ENCODE data around the gene LRRTM3.

LRRTM3 gene

DNA sequence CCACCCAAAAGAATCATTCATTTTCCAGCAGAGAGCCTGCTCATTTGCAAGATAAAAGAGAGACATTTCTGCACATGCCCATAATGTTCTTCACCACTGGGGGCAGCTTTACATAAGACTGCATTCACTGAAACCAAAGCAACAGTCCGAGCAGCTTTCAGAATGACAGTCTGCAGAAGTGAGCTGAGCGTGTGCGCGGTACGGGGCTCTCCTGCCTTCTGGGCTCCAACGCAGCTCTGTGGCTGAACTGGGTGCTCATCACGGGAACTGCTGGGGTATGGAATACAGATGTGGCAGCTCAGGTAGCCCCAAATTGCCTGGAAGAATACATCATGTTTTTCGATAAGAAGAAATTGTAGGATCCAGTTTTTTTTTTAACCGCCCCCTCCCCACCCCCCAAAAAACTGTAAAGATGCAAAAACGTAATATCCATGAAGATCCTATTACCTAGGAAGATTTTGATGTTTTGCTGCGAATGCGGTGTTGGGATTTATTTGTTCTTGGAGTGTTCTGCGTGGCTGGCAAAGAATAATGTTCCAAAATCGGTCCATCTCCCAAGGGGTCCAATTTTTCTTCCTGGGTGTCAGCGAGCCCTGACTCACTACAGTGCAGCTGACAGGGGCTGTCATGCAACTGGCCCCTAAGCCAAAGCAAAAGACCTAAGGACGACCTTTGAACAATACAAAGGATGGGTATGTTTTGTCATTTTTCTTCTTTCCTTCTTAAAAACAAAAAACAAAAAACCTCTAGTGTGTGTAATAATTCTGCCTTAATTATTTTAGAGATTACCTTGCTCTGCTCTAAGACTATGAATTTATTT, at the start of gene LRRTM3:
Gene LRRTM3, plus strand, starts transcription at position 141 of the 820 bp plus-strand sequence.
- DNase-seq (ENCODE audit: low read depth) = peak; percentile 1

DNA sequence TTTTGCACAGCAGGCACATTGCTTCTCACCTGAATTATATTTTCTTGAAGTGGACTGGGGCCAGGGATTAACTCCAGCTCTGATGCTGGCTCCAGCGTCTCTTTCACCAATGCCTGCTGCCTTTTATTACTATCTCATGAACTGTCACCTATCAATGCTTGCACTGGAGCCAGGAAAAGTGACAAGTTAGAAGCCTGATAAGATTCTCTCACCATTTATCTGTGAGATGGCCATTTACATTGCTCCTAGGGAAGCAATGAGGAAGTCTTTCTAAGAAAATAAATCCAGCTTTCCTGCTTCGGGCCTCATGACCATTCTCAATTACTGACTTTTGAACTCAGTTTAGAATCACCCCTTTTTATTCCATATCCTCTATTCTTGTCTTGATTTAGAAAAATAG, 48.5 kb upstream of the LRRTM3 start:
- DNase-seq (ENCODE audit: low read depth) = no peak

- no peak for DNase-seq (ENCODE audit: low read depth)
Measured at GRCh38 chr10:66880292-66880691, 45.5 kb upstream of the LRRTM3 start.

- no peak for DNase-seq (ENCODE audit: low read depth)
Measured at GRCh38 chr10:66880826-66881225, 45.0 kb upstream of the LRRTM3 start.

DNA sequence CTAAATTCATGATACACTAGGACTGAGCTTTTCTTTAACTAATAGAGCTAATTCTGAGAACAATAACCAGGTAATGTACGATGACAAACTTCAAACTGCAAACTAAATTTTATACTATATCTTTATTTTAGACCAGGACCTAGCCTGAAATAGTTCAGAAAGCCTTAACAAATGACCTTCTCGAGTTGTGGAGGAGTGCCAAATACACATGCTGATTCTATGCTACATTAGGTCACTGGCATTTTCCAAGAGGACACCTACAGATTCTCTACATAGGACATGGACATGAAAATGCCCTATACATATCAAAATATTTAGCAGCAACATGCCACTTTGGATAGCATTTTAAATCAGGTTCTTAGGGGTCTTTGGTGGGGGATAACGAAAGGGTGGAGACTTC, 44.0 kb upstream of the LRRTM3 start:
- DNase-seq (ENCODE audit: low read depth) = no peak

GRCh38 chr10:66882271-66882670, 43.6 kb upstream of the LRRTM3 start:
- DNase-seq (ENCODE audit: low read depth) = no peak

GRCh38 chr10:66886848-66887247, 39.0 kb upstream of the LRRTM3 start:
- no peak for DNase-seq (ENCODE audit: low read depth)

DNA sequence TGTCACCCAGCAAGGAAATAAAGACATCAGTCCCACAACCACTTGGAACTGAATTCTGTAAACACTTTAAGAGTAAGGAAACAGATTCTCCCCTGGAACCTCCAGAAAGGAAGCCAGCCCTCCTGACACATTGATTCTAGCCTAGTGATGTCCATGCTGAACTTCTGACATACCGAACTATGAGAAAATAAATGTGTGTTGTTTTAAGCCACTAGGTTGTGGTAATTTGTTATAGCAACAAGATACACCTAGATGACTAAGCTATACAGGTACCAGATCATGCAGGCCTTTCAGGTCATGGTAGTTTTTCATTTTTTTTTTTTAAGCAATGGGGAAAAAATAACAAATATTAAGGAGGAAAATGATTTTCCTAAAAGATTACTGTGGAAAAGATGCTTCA, 37.6 kb upstream of the LRRTM3 start:
- DNase-seq (ENCODE audit: low read depth) = no peak

DNA sequence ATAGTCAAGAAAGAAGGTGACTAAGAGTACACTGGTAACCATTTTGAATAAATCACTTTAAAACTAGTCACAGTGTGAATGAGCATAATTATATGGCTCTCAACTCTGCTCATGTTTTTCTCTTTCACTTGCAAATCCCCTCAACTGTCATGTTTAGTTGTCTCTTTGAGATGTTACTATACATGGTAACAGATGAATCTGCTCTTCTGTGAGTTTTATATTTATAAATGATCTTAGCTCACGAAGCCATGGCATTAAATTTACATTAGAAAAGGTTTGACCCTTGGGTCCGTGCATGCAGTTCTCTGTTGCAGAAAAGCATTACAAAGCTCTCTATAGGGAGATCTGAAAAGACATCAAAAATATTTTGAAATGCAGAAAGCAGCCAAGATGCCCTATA, 33.0 kb upstream of the LRRTM3 start:
- DNase-seq (ENCODE audit: low read depth) = no peak

- DNase-seq (ENCODE audit: low read depth) = no peak
Measured at GRCh38 chr10:66910671-66911070, 15.2 kb upstream of the LRRTM3 start.

GRCh38 chr10:66916030-66916429, 9.8 kb upstream of the LRRTM3 start:
- no peak for DNase-seq (ENCODE audit: low read depth)

- DNase-seq (ENCODE audit: low read depth) = no peak
Measured at GRCh38 chr10:66917104-66917503, 8.7 kb upstream of the LRRTM3 start.

DNA sequence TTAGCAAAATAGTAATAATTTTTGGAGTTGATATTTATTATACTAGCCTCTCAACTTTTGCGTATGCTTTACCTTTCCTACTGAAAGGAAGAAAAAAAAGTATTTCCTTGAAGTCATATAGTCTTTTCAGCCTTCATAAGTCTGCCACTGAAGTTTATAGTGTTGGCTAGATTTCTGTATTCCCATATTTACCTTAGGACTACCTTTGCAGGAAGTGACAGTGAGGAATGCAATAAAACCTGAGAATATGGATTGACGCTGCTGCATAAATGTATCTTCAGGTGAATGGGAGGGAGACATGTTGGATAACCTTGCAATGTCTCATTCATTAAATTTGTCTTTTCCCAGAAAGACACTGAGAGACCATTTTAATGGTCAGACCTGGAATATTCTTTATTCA, 6.6 kb upstream of the LRRTM3 start:
- DNase-seq (ENCODE audit: low read depth) = no peak

DNA sequence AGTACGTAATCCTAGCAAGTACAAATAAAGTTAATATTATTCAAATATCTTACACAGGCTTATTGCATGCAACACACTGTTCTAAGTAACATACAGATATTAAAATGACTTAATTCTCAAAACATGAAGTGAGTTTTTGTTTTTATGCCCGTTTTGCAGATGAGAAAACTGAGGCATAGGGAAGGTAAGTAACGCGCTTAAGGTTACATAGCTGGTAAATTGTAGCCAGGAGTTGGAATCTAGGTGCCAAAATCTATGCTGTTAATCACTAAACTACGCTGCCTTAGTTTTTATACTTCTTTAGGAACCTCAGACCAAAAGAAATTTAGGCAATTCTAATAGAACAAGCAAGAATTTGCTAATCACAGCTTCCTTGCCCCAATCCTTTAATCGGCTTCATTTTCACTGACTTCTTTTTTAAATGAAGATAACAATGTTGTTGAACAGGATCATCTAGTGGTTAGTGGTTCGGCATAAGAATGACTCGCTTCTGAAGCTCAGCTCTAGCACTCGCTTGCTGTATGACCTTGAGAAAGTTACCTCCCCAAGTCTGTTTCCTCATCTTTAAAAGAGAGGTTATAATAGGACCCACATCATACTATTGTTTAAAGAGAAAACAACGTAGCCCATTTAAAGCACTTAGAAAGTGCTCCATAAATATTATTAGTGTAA, 1.0 kb upstream of the LRRTM3 start:
- DNase-seq (ENCODE audit: low read depth) = no peak

DNA sequence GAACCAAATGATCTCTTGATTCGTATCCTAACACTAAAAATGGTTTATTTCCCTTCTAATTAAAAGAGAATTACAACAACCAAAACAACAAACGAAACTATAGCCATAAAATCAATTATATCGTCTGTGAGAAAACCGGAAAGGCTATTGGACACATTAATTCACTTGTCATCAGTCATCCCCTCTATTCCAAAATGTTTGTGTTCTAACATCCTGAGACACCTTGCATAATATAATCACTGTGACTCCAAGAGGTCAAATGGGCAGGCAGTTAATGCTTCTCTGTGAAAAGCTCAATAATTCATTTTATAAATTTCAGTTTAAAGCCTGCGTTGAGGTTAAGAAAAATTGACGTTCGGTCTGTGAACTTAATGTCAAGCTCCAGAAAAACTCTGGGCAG, 463 bp upstream of the LRRTM3 start:
- DNase-seq (ENCODE audit: low read depth) = no peak

GRCh38 chr10:66926841-66927240, 1.0 kb downstream of the LRRTM3 start:
- DNase-seq (ENCODE audit: low read depth) = no peak

- DNase-seq (ENCODE audit: low read depth) = no peak
Measured at GRCh38 chr10:66927251-66927935, 1.6 kb downstream of the LRRTM3 start.

GRCh38 chr10:66927971-66928770, 2.3 kb downstream of the LRRTM3 start:
- DNase-seq (ENCODE audit: low read depth) = no peak

DNA sequence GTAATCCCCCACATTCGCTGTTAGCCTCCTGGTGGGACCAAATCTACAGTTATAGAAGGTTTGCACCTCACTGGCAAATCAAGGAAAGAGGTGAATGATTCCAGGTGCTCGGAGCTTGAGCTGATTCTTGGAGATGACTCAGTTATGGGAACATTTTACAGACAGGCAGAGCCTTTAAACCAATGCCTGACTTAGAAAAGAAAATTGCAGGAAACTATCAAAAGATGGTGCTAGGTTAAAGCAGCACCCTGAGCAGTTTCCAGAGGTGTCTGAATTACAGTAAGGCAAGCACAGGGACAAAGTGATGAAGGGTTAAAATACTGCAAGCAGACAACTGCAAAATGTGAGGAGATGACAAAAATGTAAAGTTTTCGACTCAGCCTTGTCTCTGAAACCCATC, 2.9 kb downstream of the LRRTM3 start:
- DNase-seq (ENCODE audit: low read depth) = no peak

DNA sequence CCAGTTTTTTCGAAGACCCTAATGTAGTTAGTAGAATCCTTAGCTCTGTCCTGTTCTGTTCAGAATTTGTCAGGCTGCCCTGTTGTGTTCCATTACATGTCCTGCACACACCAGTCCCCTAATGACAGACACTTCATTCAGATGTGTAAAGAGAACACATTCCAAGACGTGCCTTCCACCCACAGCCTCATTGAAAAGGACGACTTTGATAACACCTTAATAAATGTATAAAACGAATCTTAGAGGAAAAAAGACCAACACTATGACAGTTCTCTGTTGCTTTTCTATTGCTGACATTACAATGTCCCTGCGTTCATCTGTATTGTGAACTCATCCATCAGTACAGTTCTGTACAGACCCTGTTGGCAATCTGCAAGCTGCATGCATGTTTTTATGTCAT, 3.5 kb downstream of the LRRTM3 start:
- DNase-seq (ENCODE audit: low read depth) = no peak

DNA sequence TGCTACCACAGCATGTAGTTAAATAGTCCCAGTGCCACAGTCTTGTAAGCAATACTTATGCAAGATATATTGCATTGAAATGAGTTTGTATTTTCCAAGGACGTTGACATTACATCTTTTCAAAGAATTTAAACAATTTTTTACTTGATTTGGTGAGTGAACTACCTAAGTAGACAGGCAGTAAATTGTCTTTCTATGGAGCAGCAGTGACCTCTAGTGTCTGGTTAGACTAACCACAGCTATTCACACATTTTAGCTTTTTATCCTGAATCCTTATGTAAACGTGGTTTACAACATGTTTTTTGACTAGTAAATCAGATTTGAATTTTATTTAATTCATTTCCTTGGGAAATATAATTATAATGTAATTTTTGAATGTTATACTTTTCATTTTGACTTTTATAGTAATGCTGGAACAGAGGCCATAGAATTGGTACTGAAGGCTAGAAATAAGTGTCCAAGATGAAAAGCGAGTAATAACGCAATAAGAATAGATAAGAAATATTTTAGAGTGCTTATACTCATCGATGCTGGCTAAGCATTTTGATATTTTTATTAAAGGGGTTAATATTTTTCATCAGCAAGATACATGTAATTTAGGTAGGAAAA, 5.6 kb downstream of the LRRTM3 start:
- DNase-seq (ENCODE audit: low read depth) = no peak

DNA sequence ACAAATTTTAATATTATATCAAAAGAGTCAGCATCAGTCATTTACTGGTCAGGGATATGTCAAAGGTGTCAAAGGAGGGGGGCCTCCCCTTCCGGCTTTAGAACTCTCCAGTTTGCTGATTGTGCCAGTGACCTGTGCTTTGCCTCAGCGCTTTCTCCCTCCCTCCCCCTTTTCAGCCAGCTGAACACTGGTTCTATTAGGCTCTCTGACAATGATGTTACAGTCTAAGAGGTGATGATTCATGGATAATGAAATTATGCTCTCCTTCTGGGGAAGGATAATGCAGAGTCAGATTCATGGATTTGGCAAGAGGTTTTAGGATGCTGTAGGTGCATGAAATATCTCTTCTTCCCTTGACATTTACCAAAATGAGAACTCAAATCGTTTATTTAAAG, 6.1 kb downstream of the LRRTM3 start:
- DNase-seq (ENCODE audit: low read depth) = no peak

Measured in activated T-cell treated with anti-CD3 and anti-CD28 coated beads for 48 hours (primary cell).